ENCODE measurements around the gene DUSP8.
A peak's percentile ranks its signal among the peaks of the same experiment; 100 is the strongest.

DUSP8 gene

DNA sequence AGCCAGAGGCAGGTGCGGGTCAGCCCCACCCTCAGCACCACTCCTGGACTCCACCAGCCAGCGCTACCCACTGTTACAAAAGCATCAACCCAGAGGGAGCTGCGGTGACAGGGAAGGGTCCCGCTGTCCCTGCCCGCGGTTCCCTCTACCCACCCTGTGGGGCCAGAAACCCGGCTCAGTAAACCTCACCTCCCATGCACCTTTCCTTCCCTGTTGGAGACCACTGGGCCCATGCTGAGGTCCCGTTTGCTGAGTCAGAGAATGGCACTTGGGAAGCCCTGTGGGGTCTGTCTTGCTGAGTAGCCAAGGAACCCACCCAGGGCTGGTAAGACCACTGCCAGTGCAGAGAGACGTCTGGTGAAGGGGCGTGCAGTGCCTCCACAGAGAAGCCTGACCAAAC is 43.4 kb downstream of the DUSP8 start:
- no peak overlapping the region for H3K4me3 Mint-ChIP-seq

DNA sequence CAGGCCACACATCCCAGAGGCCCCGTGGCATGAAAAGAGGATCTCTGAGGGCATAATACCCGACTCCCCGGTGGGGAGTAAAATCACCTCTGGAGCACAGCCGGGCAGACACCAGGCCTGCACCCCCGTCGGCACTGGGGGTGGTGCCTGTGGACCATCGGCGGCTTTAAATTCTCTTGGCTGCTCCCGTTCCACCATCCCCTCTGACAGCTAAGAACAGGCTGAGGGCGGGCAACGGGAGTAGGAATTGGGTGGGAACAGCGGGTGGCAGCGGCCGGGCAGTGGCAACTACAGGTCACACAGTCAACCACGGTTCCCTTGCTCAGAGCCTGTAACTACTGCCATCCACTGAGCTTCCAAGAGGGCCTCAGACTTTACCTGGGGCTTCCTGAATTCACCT is 45.3 kb downstream of the DUSP8 start:
- H3K27me3 Mint-ChIP-seq (ENCODE audit: low read depth): no peaks in the 10 kb centered on the region
- no peaks in the 10 kb centered on the region for H3K36me3 Mint-ChIP-seq (ENCODE audit: low read depth)
- no peak overlapping the region for H3K27ac Mint-ChIP-seq
- H3K4me3 Mint-ChIP-seq: no peak overlapping the region
- TF ChIP-seq, protein P1, sequence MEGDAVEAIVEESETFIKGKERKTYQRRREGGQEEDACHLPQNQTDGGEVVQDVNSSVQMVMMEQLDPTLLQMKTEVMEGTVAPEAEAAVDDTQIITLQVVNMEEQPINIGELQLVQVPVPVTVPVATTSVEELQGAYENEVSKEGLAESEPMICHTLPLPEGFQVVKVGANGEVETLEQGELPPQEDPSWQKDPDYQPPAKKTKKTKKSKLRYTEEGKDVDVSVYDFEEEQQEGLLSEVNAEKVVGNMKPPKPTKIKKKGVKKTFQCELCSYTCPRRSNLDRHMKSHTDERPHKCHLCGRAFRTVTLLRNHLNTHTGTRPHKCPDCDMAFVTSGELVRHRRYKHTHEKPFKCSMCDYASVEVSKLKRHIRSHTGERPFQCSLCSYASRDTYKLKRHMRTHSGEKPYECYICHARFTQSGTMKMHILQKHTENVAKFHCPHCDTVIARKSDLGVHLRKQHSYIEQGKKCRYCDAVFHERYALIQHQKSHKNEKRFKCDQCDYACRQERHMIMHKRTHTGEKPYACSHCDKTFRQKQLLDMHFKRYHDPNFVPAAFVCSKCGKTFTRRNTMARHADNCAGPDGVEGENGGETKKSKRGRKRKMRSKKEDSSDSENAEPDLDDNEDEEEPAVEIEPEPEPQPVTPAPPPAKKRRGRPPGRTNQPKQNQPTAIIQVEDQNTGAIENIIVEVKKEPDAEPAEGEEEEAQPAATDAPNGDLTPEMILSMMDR (IDR thresholded peaks at IDR 0.05; ENCODE audit: unreplicated experiment in 3 of 3): no peak
- H3K4me1 Mint-ChIP-seq: peaks cover 6% of the 10 kb centered on the region
- no peaks in the 10 kb centered on the region for H3K9me3 Mint-ChIP-seq

More for the DNA sequence above, 43.4 kb downstream of the DUSP8 start:
- Mint-ChIP-seq H3K9me3 (no peaks in the 10 kb centered on the region), H3K27me3 (ENCODE audit: low read depth) (no peaks in the 10 kb centered on the region), H3K36me3 (ENCODE audit: low read depth) (no peaks in the 10 kb centered on the region), H3K4me1 (peaks cover 16% of the 10 kb centered on the region), H3K27ac (no peak overlapping the region)
- TF ChIP-seq, protein P1 (IDR thresholded peaks at IDR 0.05; ENCODE audit: unreplicated experiment in 3 of 3): no peak

DNA sequence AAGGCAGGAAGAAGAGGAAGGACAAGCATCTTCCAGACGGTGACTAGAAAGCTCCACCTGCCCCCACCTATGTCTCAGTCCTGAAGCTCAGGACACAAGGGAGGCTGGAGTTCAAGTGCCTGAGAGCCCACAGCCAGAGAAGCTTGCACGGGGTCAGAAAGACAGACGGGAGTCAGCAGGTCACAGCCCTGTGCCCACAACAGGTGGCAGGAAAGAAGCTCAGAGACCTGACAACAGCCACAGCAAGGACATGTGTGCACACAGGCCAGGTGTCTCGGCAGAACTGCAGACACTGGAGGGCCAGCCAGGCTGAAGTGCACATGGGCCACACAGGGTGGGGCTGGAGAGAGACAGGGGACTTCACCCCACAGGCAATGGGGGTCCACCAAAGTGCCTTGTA is 48.3 kb downstream of the DUSP8 start:
- H3K27ac Mint-ChIP-seq: no peak overlapping the region
- H3K4me1 Mint-ChIP-seq: peaks cover 10% of the 10 kb centered on the region
- peaks cover 4% of the 10 kb centered on the region for H3K36me3 Mint-ChIP-seq (ENCODE audit: low read depth)
- TF ChIP-seq, protein P1 (IDR thresholded peaks at IDR 0.05; ENCODE audit: unreplicated experiment in 3 of 3): no peak
- no peak overlapping the region for H3K4me3 Mint-ChIP-seq
- peaks cover 4% of the 10 kb centered on the region for H3K27me3 Mint-ChIP-seq (ENCODE audit: low read depth)
- no peaks in the 10 kb centered on the region for H3K9me3 Mint-ChIP-seq

DNA sequence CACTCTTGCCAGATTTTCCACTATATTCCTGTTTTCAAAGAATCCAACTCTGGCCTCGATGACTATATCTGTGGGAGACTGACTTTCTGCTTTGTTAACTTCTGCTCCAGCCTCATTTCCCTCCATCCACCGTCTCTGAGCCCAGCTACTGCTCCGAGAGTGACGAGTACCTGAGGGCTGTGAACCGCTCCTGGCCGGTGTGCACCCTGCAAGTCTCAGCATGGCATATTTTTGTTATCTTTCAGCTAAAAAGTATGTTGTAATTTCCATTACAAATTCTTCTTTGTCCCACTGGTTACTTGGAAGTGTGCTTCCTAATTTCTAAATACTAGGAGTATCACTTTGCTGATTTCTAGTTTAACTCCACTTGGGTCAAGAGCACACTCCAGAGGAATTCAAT is 49.0 kb downstream of the DUSP8 start:
- no peak overlapping the region for H3K4me3 Mint-ChIP-seq
- TF ChIP-seq, protein P1 (IDR thresholded peaks at IDR 0.05; ENCODE audit: unreplicated experiment in 3 of 3): no peak
- peaks cover 4% of the 10 kb centered on the region for H3K27me3 Mint-ChIP-seq (ENCODE audit: low read depth)
- peaks cover 10% of the 10 kb centered on the region for H3K4me1 Mint-ChIP-seq
- H3K9me3 Mint-ChIP-seq: no peaks in the 10 kb centered on the region
- no peak overlapping the region for H3K27ac Mint-ChIP-seq
- peaks cover 4% of the 10 kb centered on the region for H3K36me3 Mint-ChIP-seq (ENCODE audit: low read depth)

GRCh38 chr11:1522081-1522424 is 50.0 kb downstream of the DUSP8 start:
- peaks cover 4% of the 10 kb centered on the region for H3K36me3 Mint-ChIP-seq (ENCODE audit: low read depth)
- H3K27ac Mint-ChIP-seq: no peak overlapping the region
- H3K4me1 Mint-ChIP-seq: peaks cover 10% of the 10 kb centered on the region
- TF ChIP-seq, protein P1 (IDR thresholded peaks at IDR 0.05; ENCODE audit: unreplicated experiment in 3 of 3): no peak
- no peak overlapping the region for H3K4me3 Mint-ChIP-seq
- H3K27me3 Mint-ChIP-seq (ENCODE audit: low read depth): peaks cover 8% of the 10 kb centered on the region
- H3K9me3 Mint-ChIP-seq: no peaks in the 10 kb centered on the region

- Mint-ChIP-seq H3K9me3 (no peaks in the 10 kb centered on the region), H3K4me3 (no peak overlapping the region), H3K4me1 (peaks cover 10% of the 10 kb centered on the region), H3K36me3 (ENCODE audit: low read depth) (peaks cover 4% of the 10 kb centered on the region), H3K27ac (peak overlapping the region in 1 of 3 experiments; percentile 68), H3K27me3 (ENCODE audit: low read depth) (peaks cover 8% of the 10 kb centered on the region)
- TF ChIP-seq, protein P1 (IDR thresholded peaks at IDR 0.05; ENCODE audit: unreplicated experiment in 3 of 3): no peak
Observed at GRCh38 chr11:1521382-1522080, 50.5 kb downstream of the DUSP8 start.
